ENCODE results near the gene MAP2K5. TPM values are rescaled to one million over a fixed set of nuclear protein-coding genes. Genes with fewer than 3 reads are reported as not detected.

Gene MAP2K5
- total and polyA plus RNA-seq, 4 donors, result 3.8 to 6.4 (median 5.6) TPM

GRCh38 chr15:67730135-67730534 lies 187.6 kb downstream of the MAP2K5 start:
- 94% methylated on average over 1 of the region's 1 CpG for WGBS
- H3K9ac ChIP-seq (ENCODE audit: low read depth in 1 of 2, low read length in 2 of 2), result no peak overlapping the region
- no peaks in the 10 kb centered on the region for H3K36me3 ChIP-seq (ENCODE audit: control insufficient read depth in 4 of 4, insufficient read depth in 3 of 4, low read depth in 1 of 4, low read length in 3 of 4)
- peaks cover 0 to 13% (median 7%) of the 10 kb centered on the region in 4 donors for H3K4me1 ChIP-seq (ENCODE audit: control insufficient read depth in 4 of 4, insufficient read depth in 4 of 4, low read length in 3 of 4)
- H3K4me3 ChIP-seq (ENCODE audit: low read depth in 1 of 3, low read length in 3 of 3), result no peak overlapping the region
- no peak for DNase-seq (ENCODE audit: low spot score)
- no peaks in the 10 kb centered on the region for H3K27me3 ChIP-seq (ENCODE audit: control insufficient read depth in 4 of 4, insufficient read depth in 4 of 4, low read length in 3 of 4)
- H3K9me3 ChIP-seq (ENCODE audit: control insufficient read depth in 4 of 4, low read length in 3 of 4), result no peaks in the 10 kb centered on the region
- H3K27ac ChIP-seq (ENCODE audit: low read depth in 1 of 2, low read length in 2 of 2), result no peak overlapping the region
- TF ChIP-seq CTCF (IDR thresholded peaks at IDR 0.05; ENCODE audit: low read depth, low read length, missing input control), result no peak
- no peak for TF ChIP-seq FOXA2 (IDR thresholded peaks at IDR 0.05)
- TF ChIP-seq JUND (IDR thresholded peaks at IDR 0.05), result no peak
- TF ChIP-seq HNF4G (IDR thresholded peaks at IDR 0.05), result no peak
- TF ChIP-seq GABPA (IDR thresholded peaks at IDR 0.05 in 1 of 2, conservative IDR thresholded peaks at IDR 0.05 in 1 of 2), result no peak
- TF ChIP-seq HNF4A (conservative IDR thresholded peaks at IDR 0.05), result no peak
- no peak for TF ChIP-seq EGR1 (IDR thresholded peaks at IDR 0.05; ENCODE audit: low read depth in 2 of 2)
- no peak for TF ChIP-seq NR2F2 (IDR thresholded peaks at IDR 0.05)
- no peak for TF ChIP-seq FOXA1 (IDR thresholded peaks at IDR 0.05)
- TF ChIP-seq REST (IDR thresholded peaks at IDR 0.05), result no peak
- no peak for TF ChIP-seq TAF1 (conservative IDR thresholded peaks at IDR 0.05)
- no peak for TF ChIP-seq RAD21 (IDR thresholded peaks at IDR 0.05)
- TF ChIP-seq ZBTB33 (IDR thresholded peaks at IDR 0.05), result no peak
- no peak for TF ChIP-seq YY1 (IDR thresholded peaks at IDR 0.05)
- no peak for TF ChIP-seq MAX (IDR thresholded peaks at IDR 0.05)
- no peak for TF ChIP-seq ATF3 (IDR thresholded peaks at IDR 0.05)
- no peak for TF ChIP-seq RXRA (IDR thresholded peaks at IDR 0.05)

Data from liver (tissue), 9 donors.